Mammary epithelial cell (primary cell): Measurements from ENCODE around the gene DNASE1L1.
"Not testable (repeated sequence)": the region's sequence is repeated elsewhere in the genome, so short reads cannot be mapped to it uniquely, and the experiment has no call there.

ENCODE experiments used
- CTCF ChIP-seq, 2 donors: IDR thresholded peaks in 1 of 2; conservative IDR thresholded peaks in 1 of 2; 2 replicates each; pipeline ENCODE4 v1.5.1; 2011 to 2012; ENCODE audit warnings: inconsistent platforms in 2 of 2, low read length in 2 of 2, mild to moderate bottlenecking in 2 of 2, control low read depth in 1 of 2, low read depth in 1 of 2; ENCODE audit not compliant: insufficient read depth in 1 of 2; ENCODE audit errors: extremely low read depth in 1 of 2
- EZH2 ChIP-seq: IDR thresholded peaks from 2 replicates; pipeline ENCODE4 v1.6.1; 2012; ENCODE audit warnings: low read length, inconsistent platforms, borderline replicate concordance

- TF ChIP-seq CTCF (conservative IDR thresholded peaks at IDR 0.05 in 1 of 2, IDR thresholded peaks at IDR 0.05 in 1 of 2; ENCODE audit: extremely low read depth in 1 of 2, insufficient read depth in 1 of 2, low read depth in 1 of 2, low read length in 2 of 2); EZH2: not testable (repeated sequence)
Observed at GRCh38 chrX:154388094-154388493, 21.0 kb downstream of the DNASE1L1 start.
